UCSD-AML1 (cell line): ENCODE measurements around the gene EME1.
"Not testable (repeated sequence)": the region's sequence is repeated elsewhere in the genome, so short reads cannot be mapped to it uniquely, and the experiment has no call there.

Experiments used
- DNase-seq: peaks from one replicate; lab custom pipeline; 2025; ENCODE audit not compliant: unreplicated experiment; lab: John Stamatoyannopoulos, UW

Gene EME1

GRCh38 chr17:50423553-50424159 is 50.6 kb downstream of the EME1 start:
- peak; percentile 23 for DNase-seq

GRCh38 chr17:50424246-50424995 is 51.4 kb downstream of the EME1 start:
- no peak for DNase-seq

DNA sequence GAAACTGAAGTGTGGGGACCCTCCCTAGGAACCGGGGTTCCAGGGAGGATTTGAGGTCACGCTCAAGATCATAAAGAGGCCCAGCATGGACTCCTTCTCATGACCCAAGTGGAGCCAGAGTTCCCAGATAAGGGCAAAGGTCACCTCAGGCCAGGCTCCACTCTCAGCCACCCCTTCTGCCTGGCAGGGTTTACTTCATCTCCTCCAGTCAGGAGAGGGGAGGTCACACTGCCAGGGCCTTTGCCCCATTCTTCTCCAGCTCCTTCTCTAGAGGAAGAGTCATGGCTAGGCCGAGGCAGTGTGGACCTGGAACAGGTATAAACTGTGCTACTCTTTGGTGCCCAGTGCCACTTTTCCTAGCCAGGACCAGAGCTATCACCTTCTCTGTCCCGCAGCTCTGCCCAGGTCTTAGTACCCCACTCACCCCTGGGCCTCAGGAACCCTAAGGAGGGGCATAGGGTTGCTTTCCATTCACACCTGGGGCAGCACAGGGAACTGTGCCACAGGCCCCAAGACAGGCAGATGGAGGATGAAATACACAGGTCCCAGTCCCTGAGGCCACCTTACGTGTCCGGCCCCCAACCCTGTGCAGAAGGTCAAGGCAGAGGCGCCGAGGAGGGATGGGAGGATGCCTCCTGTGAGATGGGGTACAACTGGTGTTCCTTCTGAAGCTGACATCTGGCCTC is 52.1 kb downstream of the EME1 start:
- DNase-seq: no peak

GRCh38 chr17:50425682-50426471 is 52.8 kb downstream of the EME1 start, which contains the start of gene ACSF2:
Gene ACSF2 (plus strand): TSS chr17:50426218. CDS start chr17:50426262, 44 bp downstream.
- DNase-seq: peak; percentile 72

- DNase-seq: no peak
Observed at GRCh38 chr17:50426472-50426782, 53.4 kb downstream of the EME1 start.

GRCh38 chr17:50426814-50427787 is 54.1 kb downstream of the EME1 start:
- DNase-seq: peak; percentile 47

GRCh38 chr17:50428126-50428525 is 55.1 kb downstream of the EME1 start:
- DNase-seq: not testable (repeated sequence)

DNA sequence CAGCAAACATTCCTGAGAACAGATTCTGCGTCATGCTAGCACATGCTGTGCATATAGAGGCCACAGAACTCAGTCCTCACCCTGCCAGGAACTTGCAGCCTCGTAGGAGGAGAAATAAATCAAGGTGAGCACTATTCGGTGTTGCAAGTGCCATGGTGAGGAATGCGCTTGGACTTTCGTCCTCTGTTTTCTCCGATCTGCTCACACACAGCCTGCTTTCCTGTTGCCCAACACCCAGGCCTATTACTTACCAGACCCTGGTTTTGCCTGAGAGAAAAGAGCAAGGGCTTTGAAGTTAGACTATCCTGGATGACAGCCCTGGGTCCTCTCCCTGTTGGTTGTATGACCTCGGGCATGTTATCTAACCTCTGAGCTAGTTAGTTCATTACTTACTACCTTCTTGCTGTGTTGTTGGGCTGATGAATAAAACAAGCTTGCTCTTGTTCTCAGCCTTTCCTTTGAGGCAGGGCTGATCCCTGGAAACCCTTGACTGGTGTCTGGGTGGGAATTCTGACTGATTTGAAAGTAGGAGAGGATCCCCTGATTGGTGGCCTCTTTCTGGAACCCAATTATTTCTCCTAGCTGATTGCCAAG is 55.9 kb downstream of the EME1 start:
- DNase-seq: no peak

- DNase-seq: no peak
Observed at GRCh38 chr17:50429793-50430192, 56.8 kb downstream of the EME1 start.
